ENCODE measurements around the gene LRMDA. TPM values are rescaled to one million over a fixed set of nuclear protein-coding genes. Genes with fewer than 3 reads are reported as not detected.
A peak's percentile ranks its signal among the peaks of the same experiment; 100 is the strongest.

The LRMDA gene
- total and polyA plus RNA-seq, 2 of the 13 experiments (the other 11 are each of a cell fraction or from before 2014, with no cell fraction given) = 13.4 to 22.0 TPM

DNA sequence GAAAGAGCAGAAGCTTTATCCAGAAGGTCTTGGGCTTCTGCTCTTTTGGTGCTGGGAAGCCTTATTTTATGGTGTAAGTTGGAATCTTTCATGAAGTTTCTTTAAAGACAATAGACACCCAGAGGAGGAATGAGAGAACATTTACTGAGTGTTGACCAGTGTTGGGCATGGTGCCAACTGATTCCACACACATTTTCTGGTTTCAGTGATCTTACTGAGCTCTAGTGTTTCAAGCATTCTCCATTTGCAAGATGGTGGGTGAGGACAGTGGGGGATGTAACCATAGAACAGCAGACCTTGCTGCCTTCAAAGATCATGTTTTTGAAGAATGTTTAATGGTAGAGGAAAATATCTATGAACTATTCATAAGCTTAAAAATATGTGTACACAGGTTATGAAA is 114.6 kb downstream of the LRMDA start:
- Histone ChIP-seq H3K27ac (ENCODE audit: extremely low read length, insufficient read depth, low read length) (no peak overlapping the region), H2AFZ (ENCODE audit: low read length) (no peak overlapping the region), H3K9me3 (ENCODE audit: low read length) (no peaks in the 10 kb centered on the region), H3K4me1 (ENCODE audit: insufficient read depth, low read length) (peaks cover 23% of the 10 kb centered on the region), H3K4me2 (ENCODE audit: low read depth, low read length) (no peak overlapping the region), H3K27me3 (ENCODE audit: control insufficient read depth in 1 of 2, insufficient read depth in 2 of 2, low read length in 2 of 2) (no peaks in the 10 kb centered on the region; a peak in 1 of 5 replicates), H3K4me3 (replicated peaks in 1 of 3; ENCODE audit: insufficient read depth in 1 of 3, low read depth in 2 of 3, low read length in 3 of 3) (no peak overlapping the region), H4K20me1 (ENCODE audit: insufficient read depth, low read length) (no peaks in the 10 kb centered on the region), H3K9ac (ENCODE audit: insufficient read depth, low read depth, low read length) (no peak overlapping the region), H3K36me3 (replicated peaks in 1 of 2; ENCODE audit: control insufficient read depth in 1 of 2, insufficient read depth in 2 of 2, low read length in 2 of 2) (no peaks in the 10 kb centered on the region), H3K79me2 (ENCODE audit: insufficient read depth, low read length) (no peaks in the 10 kb centered on the region)
- ATAC-seq (no peak), DNase-seq (ENCODE audit: low spot score) (no peak), FAIRE-seq (no peak)
- TF ChIP-seq TGIF2 (CRISPR knock-in tag; IDR thresholded peaks at IDR 0.05) (no peak), ZNF644 (CRISPR knock-in tag; IDR thresholded peaks at IDR 0.05; ENCODE audit: low read depth) (peak; percentile 69), GATAD2A (CRISPR knock-in tag; IDR thresholded peaks at IDR 0.05) (0 out of 2 replicates have a peak, but pooled peaks have one; percentile 14), FOXP1 (IDR thresholded peaks at IDR 0.05) (no peak), FOXP1 (CRISPR knock-in tag; IDR thresholded peaks at IDR 0.05) (0 out of 2 replicates have a peak, but pooled peaks have one; percentile 13), DNMT3B (CRISPR knock-in tag; conservative IDR thresholded peaks at IDR 0.05) (no peak)
- in situ Hi-C loops (cut with HindIII; ENCODE audit: extremely low pct_ligation_motif_present, low pct_unique_long_range_greater_than_20kb) = no loop called here
- ChIA-PET POLR2A (interaction anchor here (1.5 to 1.8 kb wide), 2 partner anchors 144 to 505 kb away, joined by 5 read pairs; partner anchors contain the start of gene ZNF503), CTCF (ENCODE audit: low intra/inter-chr PET ratio, low total read pairs) (no interaction called here)
- BruUV-seq (replicated peaks) = no TSS peak
- intact Hi-C loops (cut with micrococcal nuclease; ENCODE audit: unreplicated experiment) = no loop called here

GRCh38 chr10:75547391-75548298 is 116.2 kb downstream of the LRMDA start:
- H3K27me3 ChIP-seq (ENCODE audit: control insufficient read depth in 1 of 2, insufficient read depth in 2 of 2, low read length in 2 of 2) = no peaks in the 10 kb centered on the region; a peak in 1 of 5 replicates
- ATAC-seq = no peak
- CTCF ChIA-PET (ENCODE audit: low intra/inter-chr PET ratio, low total read pairs) = no interaction called here
- no peak overlapping the region for H3K4me2 ChIP-seq (ENCODE audit: low read depth, low read length)
- no peaks in the 10 kb centered on the region for H3K9me3 ChIP-seq (ENCODE audit: low read length)
- POLR2A ChIA-PET = no interaction called here
- no peak for DNase-seq (ENCODE audit: low spot score)
- WGBS (ENCODE audit: low lambda C conversion rate) = 95% methylated on average over 7 of the region's 7 CpGs
- in situ Hi-C loops (cut with HindIII; ENCODE audit: extremely low pct_ligation_motif_present, low pct_unique_long_range_greater_than_20kb) = no loop called here
- BruUV-seq (replicated peaks) = no TSS peak
- H4K20me1 ChIP-seq (ENCODE audit: insufficient read depth, low read length) = no peaks in the 10 kb centered on the region
- peaks cover 16% of the 10 kb centered on the region for H3K4me1 ChIP-seq (ENCODE audit: insufficient read depth, low read length)
- H3K79me2 ChIP-seq (ENCODE audit: insufficient read depth, low read length) = no peaks in the 10 kb centered on the region
- no peak overlapping the region for H3K9ac ChIP-seq (ENCODE audit: insufficient read depth, low read depth, low read length)
- H2AFZ ChIP-seq (ENCODE audit: low read length) = no peak overlapping the region
- H3K27ac ChIP-seq (ENCODE audit: extremely low read length, insufficient read depth, low read length) = no peak overlapping the region
- TF ChIP-seq HMGXB3 (CRISPR knock-in tag; IDR thresholded peaks at IDR 0.05; ENCODE audit: borderline replicate concordance) (no peak), NPAS2 (CRISPR knock-in tag; IDR thresholded peaks at IDR 0.05; ENCODE audit: borderline replicate concordance) (no peak)
- no peak overlapping the region for H3K4me3 ChIP-seq (replicated peaks in 1 of 3; ENCODE audit: insufficient read depth in 1 of 3, low read depth in 2 of 3, low read length in 3 of 3)
- FAIRE-seq = no peak
- H3K36me3 ChIP-seq (replicated peaks in 1 of 2; ENCODE audit: control insufficient read depth in 1 of 2, insufficient read depth in 2 of 2, low read length in 2 of 2) = no peaks in the 10 kb centered on the region
- intact Hi-C loops (cut with micrococcal nuclease; ENCODE audit: unreplicated experiment) = no loop called here

Data from HepG2 (cell line).